GM06990 (cell line): ENCODE results near the gene WDFY4.

ENCODE experiments used
- DNase-seq: peaks from one replicate; pipeline ENCODE4 v3.0.0-alpha.2; 2011; ENCODE audit not compliant: insufficient read length; ENCODE audit errors: extremely low read depth
- H3K27me3 ChIP-seq: replicated peaks from 2 replicates; pipeline ENCODE4 v1.6.0; 2011; ENCODE audit warnings: low read length; ENCODE audit not compliant: control insufficient read depth, insufficient read depth
- H3K36me3 ChIP-seq: 2 replicates; pipeline ENCODE4 v1.5.1; 2011; ENCODE audit warnings: low read length; ENCODE audit not compliant: control insufficient read depth, insufficient read depth
- H3K4me3 ChIP-seq: replicated peaks from 2 replicates; pipeline ENCODE4 v1.5.1; 2011; ENCODE audit warnings: low read depth, mild to moderate bottlenecking, control low read depth, low read length
- TF ChIP-seq, protein P1 (sequence below): IDR thresholded peaks from 2 replicates; pipeline ENCODE4 v1.5.1; 2011; ENCODE audit warnings: low read length, control low read depth, mild to moderate bottlenecking, inconsistent platforms; ENCODE audit not compliant: insufficient read depth, poor library complexity, severe bottlenecking

Gene WDFY4

DNA sequence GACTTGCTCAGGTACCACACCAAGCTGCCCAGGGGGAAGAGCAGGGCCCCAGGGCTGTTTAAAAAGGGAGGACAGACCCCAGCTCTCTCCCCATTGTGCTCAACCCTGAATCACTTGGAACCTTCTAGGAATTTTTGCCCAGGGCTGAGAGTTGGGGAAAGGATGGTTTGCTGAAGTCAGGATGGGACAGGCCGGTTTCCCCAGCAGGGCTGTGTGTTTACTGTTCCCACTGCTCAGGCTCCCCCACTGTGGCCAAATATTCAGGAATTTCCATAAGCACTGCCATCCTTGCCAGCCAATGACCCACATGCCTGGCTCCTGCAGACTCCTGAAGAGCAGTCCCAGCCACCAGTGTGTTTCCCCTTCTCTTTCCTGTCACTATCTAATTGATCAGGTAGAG, 120.7 kb downstream of the WDFY4 start:
- Histone ChIP-seq H3K27me3 (no peaks in the 10 kb centered on the region), H3K36me3 (peaks cover 38% of the 10 kb centered on the region), H3K4me3 (no peak overlapping the region)
- DNase-seq = no peak
- TF ChIP-seq, protein P1, sequence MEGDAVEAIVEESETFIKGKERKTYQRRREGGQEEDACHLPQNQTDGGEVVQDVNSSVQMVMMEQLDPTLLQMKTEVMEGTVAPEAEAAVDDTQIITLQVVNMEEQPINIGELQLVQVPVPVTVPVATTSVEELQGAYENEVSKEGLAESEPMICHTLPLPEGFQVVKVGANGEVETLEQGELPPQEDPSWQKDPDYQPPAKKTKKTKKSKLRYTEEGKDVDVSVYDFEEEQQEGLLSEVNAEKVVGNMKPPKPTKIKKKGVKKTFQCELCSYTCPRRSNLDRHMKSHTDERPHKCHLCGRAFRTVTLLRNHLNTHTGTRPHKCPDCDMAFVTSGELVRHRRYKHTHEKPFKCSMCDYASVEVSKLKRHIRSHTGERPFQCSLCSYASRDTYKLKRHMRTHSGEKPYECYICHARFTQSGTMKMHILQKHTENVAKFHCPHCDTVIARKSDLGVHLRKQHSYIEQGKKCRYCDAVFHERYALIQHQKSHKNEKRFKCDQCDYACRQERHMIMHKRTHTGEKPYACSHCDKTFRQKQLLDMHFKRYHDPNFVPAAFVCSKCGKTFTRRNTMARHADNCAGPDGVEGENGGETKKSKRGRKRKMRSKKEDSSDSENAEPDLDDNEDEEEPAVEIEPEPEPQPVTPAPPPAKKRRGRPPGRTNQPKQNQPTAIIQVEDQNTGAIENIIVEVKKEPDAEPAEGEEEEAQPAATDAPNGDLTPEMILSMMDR = no peak

DNA sequence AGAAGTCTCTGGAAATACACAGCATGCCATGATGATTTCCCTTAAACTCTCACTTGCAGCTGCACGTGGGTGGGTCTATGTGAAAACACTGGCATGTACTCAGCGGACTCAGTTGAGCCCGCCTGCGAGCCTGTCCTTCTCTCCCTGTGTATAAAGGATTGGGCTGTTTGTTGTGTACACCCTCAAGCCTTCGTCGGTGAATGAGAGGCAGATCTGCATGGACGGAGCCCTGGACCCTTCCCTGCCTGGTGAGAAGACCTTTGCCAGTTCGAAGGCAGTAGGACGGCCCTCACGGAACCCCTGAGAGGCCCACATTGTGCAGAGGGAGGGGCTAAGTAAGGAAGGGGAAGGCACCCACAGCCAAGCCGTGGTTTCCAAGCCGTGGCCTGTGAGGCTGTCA, 121.2 kb downstream of the WDFY4 start:
- TF ChIP-seq, protein P1 = no peak
- Histone ChIP-seq H3K27me3 (no peaks in the 10 kb centered on the region), H3K36me3 (peaks cover 41% of the 10 kb centered on the region), H3K4me3 (no peak overlapping the region)
- no peak for DNase-seq

DNA sequence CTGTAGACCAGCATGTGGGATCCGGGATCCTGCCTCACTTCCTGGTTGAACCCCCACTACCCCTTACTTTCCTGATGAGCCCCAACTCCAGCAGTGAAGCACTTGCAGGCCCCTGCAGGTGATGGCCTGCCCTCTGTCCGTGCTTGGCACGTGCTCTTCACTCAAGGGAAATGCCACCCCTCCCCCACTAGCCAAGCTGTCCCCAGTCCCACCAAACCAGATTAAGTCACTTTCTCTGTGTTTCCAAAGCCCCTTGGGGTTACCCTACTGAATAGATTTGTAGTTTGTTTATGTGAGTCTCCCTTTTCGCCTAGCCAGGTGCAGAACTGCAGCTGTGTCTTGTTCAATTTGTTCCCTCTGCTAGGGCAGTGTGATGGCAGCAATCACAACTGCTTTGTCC, 121.7 kb downstream of the WDFY4 start:
- H3K36me3 ChIP-seq = peaks cover 43% of the 10 kb centered on the region
- H3K27me3 ChIP-seq = no peaks in the 10 kb centered on the region
- DNase-seq = no peak
- TF ChIP-seq, protein P1 = no peak
- H3K4me3 ChIP-seq = no peak overlapping the region

DNA sequence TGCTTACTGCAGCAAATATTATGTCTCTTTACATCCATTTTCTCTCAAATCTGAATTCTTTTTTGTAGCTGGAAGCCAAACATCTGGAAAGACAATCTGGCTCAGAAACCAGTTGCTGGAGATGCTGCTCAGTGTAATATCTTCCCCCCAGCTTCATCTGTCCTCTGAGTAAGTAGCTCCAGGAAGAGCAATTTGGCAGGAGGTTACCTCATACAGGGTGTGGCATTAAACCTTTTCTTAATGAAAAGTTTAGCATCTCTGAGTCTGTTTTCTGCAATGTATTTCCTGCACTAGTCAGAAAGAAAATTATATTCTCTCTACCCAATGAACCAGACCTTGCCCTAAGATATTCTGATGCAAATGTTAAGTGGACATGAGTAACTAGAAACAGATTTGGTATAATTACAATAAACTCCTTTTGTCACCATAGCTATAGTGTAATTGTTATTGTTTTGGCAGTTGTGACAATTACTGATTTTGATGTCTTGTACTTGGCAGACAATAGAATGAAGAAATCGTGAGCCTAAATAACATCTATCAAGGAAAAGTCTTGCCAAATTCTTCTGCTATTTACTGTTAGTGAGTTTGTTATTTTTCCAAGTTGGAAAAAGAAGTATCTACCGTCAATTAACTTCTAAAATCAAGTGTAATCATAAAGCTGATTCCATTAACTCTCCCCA, 123.3 kb downstream of the WDFY4 start:
- Histone ChIP-seq H3K36me3 (peaks cover 50% of the 10 kb centered on the region), H3K4me3 (no peak overlapping the region), H3K27me3 (no peaks in the 10 kb centered on the region)
- DNase-seq = no peak
- TF ChIP-seq, protein P1 = no peak

DNA sequence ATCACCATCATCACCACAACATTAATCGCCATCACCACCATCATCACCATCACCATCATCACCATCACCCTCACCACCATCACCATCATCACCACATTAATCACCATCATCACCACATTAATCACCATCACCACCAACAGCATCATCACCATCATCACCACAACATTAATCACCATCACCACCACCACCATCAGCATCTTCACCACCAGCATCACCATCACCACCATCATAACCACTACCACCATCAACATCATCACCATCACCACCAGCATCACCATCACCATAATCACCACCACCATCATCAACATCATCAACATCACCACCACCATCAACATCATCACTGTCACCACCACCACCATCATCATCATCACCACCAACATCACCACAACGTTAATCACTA, 124.6 kb downstream of the WDFY4 start:
- H3K4me3 ChIP-seq = no peak overlapping the region
- no peaks in the 10 kb centered on the region for H3K27me3 ChIP-seq
- H3K36me3 ChIP-seq = peaks cover 48% of the 10 kb centered on the region
- TF ChIP-seq, protein P1 = no peak
- no peak for DNase-seq

DNA sequence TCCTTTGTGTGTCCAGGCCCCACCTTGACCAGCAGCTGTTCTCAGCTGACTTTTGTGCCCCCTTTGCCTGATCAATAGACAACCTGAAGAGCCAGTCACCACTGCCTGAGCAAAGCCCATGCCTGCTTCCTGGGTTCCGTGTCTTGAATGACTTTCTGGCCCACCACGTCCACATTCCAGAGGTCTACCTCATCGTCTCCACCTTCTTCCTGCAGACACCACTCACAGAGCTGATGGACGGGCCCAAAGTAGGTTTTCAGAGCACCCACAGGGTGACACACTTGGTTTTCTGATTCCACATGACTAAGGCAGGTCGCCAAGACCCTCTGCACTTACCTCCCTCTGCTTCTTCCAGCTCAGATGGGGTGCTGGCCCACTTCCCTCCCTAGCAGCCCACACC, 126.8 kb downstream of the WDFY4 start:
- Histone ChIP-seq H3K4me3 (no peak overlapping the region), H3K27me3 (no peaks in the 10 kb centered on the region), H3K36me3 (peaks cover 33% of the 10 kb centered on the region)
- TF ChIP-seq, protein P1 = no peak
- DNase-seq = no peak
